Measurements from ENCODE around the gene XPR1.

The XPR1 gene

DNA sequence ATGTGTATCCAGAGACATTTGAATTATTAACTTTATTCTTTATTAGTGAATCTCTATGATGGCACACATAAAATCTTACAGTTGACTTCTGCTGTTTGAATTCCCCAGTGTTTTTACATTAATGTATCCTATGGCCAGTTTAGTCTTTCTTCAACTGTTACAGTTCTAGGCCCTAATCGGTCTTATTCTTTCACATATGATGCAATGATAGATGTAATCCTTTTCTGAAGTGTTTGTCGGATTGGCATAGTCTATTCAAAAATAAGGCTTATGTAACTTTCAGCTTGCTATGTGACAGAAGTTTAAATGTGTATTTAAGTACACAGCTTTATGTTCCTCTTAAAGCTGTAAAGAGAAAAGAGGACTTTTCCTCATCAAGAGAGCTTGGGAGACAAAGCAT, 254.5 kb downstream of the XPR1 start:
- no peak overlapping the region for H3K4me3 ChIP-seq (replicated peaks; ENCODE audit: low read depth, low read length)
- TF ChIP-seq, protein P1, sequence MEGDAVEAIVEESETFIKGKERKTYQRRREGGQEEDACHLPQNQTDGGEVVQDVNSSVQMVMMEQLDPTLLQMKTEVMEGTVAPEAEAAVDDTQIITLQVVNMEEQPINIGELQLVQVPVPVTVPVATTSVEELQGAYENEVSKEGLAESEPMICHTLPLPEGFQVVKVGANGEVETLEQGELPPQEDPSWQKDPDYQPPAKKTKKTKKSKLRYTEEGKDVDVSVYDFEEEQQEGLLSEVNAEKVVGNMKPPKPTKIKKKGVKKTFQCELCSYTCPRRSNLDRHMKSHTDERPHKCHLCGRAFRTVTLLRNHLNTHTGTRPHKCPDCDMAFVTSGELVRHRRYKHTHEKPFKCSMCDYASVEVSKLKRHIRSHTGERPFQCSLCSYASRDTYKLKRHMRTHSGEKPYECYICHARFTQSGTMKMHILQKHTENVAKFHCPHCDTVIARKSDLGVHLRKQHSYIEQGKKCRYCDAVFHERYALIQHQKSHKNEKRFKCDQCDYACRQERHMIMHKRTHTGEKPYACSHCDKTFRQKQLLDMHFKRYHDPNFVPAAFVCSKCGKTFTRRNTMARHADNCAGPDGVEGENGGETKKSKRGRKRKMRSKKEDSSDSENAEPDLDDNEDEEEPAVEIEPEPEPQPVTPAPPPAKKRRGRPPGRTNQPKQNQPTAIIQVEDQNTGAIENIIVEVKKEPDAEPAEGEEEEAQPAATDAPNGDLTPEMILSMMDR (IDR thresholded peaks at IDR 0.05; ENCODE audit: low read length, missing control alignments): no peak
- no peak for DNase-seq (ENCODE audit: low read depth)

DNA sequence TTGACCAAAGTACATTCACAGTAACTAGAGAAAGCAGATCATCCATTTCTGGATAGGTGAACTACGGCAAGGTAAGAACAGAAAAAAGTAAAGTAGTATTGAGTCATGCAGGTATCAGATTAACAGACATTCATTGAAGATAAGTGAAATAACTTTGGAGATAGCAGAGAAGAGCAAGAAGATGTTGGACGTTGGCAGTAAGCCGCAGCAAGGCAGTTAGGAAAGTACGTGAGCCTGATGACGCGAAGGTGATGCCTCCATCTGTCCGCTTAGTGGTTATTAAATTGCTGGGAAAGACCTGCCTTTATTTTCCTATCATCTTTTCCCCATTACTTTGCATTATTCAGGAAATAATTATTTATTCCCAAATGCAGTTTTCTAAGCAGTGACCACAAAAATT, 256.0 kb downstream of the XPR1 start:
- DNase-seq (ENCODE audit: low read depth): no peak
- no peak overlapping the region for H3K4me3 ChIP-seq (replicated peaks; ENCODE audit: low read depth, low read length)
- TF ChIP-seq, protein P1 (IDR thresholded peaks at IDR 0.05; ENCODE audit: low read length, missing control alignments): no peak

- TF ChIP-seq, protein P1 (IDR thresholded peaks at IDR 0.05; ENCODE audit: low read length, missing control alignments): no peak
- DNase-seq (ENCODE audit: low read depth): no peak
- no peak overlapping the region for H3K4me3 ChIP-seq (replicated peaks; ENCODE audit: low read depth, low read length)
Measured at GRCh38 chr1:180888870-180889269, 257.0 kb downstream of the XPR1 start.

DNA sequence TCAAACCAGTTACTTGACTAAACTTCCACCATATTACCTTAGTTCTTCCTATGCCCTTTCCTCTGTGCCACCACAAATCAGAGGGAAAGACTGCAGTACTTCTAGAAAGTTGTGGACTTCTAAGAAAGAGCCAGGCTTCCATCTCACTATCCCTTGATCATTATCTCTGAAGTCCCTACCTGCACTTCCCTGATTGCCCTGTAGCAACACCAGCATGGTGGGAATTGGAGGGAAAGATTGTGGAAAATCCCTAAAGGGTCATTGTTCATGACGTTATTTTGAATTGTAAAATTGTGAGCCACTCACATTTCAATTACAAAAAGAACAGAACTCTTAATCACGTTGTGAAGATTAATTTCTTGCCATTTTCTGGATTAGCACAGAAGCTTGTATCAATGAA, 257.5 kb downstream of the XPR1 start:
- DNase-seq (ENCODE audit: low read depth): no peak
- TF ChIP-seq, protein P1 (IDR thresholded peaks at IDR 0.05; ENCODE audit: low read length, missing control alignments): no peak
- H3K4me3 ChIP-seq (replicated peaks; ENCODE audit: low read depth, low read length): no peak overlapping the region

GRCh38 chr1:180892272-180892671, 260.4 kb downstream of the XPR1 start:
- H3K4me3 ChIP-seq (replicated peaks; ENCODE audit: low read depth, low read length): no peak overlapping the region
- no peak for DNase-seq (ENCODE audit: low read depth)
- TF ChIP-seq, protein P1 (IDR thresholded peaks at IDR 0.05; ENCODE audit: low read length, missing control alignments): no peak

- DNase-seq (ENCODE audit: low read depth): no peak
- TF ChIP-seq, protein P1 (IDR thresholded peaks at IDR 0.05; ENCODE audit: low read length, missing control alignments): no peak
- H3K4me3 ChIP-seq (replicated peaks; ENCODE audit: low read depth, low read length): no peak overlapping the region
Measured at GRCh38 chr1:180892675-180893074, 260.9 kb downstream of the XPR1 start.

GRCh38 chr1:180893614-180894013, 261.8 kb downstream of the XPR1 start:
- H3K4me3 ChIP-seq (replicated peaks; ENCODE audit: low read depth, low read length): no peak overlapping the region
- TF ChIP-seq, protein P1 (IDR thresholded peaks at IDR 0.05; ENCODE audit: low read length, missing control alignments): no peak
- peak; percentile 8 for DNase-seq (ENCODE audit: low read depth)

Data from fibroblast of pulmonary artery (primary cell).